Brain microvascular endothelial cell (primary cell): Measurements from ENCODE around the gene NKIRAS1.
"Not testable (repeated sequence)": the region's sequence is repeated elsewhere in the genome, so short reads cannot be mapped to it uniquely, and the experiment has no call there.

ENCODE experiments used
- DNase-seq: peaks from one replicate; pipeline ENCODE4 v3.0.0-alpha.2; 2020
- H3K27ac ChIP-seq: fragments of 250-450 bp; sonication (Bioruptor Pico); 2 replicates; pipeline ENCODE4 v1.5.1; 2020; ENCODE audit warnings: mild to moderate bottlenecking, moderate library complexity
- H3K27me3 ChIP-seq: fragments of 250-450 bp; sonication (Bioruptor Pico); replicated peaks from 2 replicates; pipeline ENCODE4 v1.5.1; 2020; ENCODE audit warnings: mild to moderate bottlenecking
- H3K36me3 ChIP-seq: fragments of 250-450 bp; sonication (Bioruptor Pico); replicated peaks from 2 replicates; pipeline ENCODE4 v1.5.1; 2020; ENCODE audit warnings: mild to moderate bottlenecking
- H3K4me3 ChIP-seq: 2 replicates; pipeline ENCODE4 v1.5.1; 2011; ENCODE audit warnings: low read depth, mild to moderate bottlenecking, control low read depth, low read length, moderate library complexity
- CTCF ChIP-seq: IDR thresholded peaks from 2 replicates; pipeline ENCODE4 v1.5.1; 2011; ENCODE audit warnings: low read depth, mild to moderate bottlenecking, moderate library complexity, low read length, control low read depth, inconsistent platforms; ENCODE audit errors: missing control alignments
- in situ Hi-C: cut with HindIII; loops from 2 replicates; pipeline ENCODE4 v1.10.0; 2017; ENCODE audit warnings: low sequenced_read_pairs, low pct_ligation_motif_present

Gene NKIRAS1

GRCh38 chr3:23916152-23916885 lies 471 bp downstream of the NKIRAS1 start:
- in situ Hi-C loops: no loop called here
- H3K36me3 ChIP-seq: peaks cover 25% of the 10 kb centered on the region
- peak overlapping the region; percentile 97 for H3K4me3 ChIP-seq
- no peak for DNase-seq
- H3K27me3 ChIP-seq: no peaks in the 10 kb centered on the region
- H3K27ac ChIP-seq: peak overlapping the region; percentile 48
- no peak for TF ChIP-seq CTCF

DNA sequence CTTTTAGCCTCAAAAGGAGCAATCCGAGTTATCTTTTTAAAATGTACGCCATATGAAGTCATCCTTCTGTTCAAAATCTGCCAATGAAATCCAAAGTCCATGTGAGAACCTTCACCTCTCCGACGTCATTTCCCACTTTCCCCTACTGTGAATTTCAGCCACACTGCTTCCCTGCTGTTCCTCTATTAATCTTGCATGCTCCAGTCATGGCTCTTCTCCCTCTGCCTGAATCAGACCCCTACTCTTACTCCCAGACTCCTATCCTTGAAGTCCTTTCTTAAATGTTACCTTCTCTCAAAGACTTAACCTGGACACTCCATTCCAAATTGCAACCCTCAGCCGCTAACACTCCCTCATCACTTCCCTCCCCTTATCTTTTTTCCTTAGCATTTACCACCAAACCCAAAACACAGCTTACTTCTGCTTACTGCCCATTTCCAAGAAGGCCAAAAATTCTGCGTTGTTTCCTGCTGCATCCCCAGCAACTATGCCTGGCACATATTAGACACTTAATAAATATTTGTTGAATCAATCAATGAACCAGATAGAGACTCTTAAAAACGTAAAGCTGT lies 1.2 kb downstream of the NKIRAS1 start:
- Histone ChIP-seq H3K27ac (peak overlapping the region; percentile 25), H3K36me3 (peaks cover 27% of the 10 kb centered on the region), H3K27me3 (no peaks in the 10 kb centered on the region), H3K4me3 (peak overlapping the region; percentile 97)
- in situ Hi-C loops: no loop called here
- no peak for TF ChIP-seq CTCF
- peak; percentile 42 for DNase-seq

GRCh38 chr3:23913873-23914743 lies 2.7 kb downstream of the NKIRAS1 start:
- in situ Hi-C loops: no loop called here

GRCh38 chr3:23913182-23913581 lies 3.6 kb downstream of the NKIRAS1 start:
- in situ Hi-C loops: no loop called here
- TF ChIP-seq CTCF: no peak

More at GRCh38 chr3:23913873-23914743, 2.7 kb downstream of the NKIRAS1 start:
- DNase-seq: no peak
- Histone ChIP-seq H3K4me3 (no peak overlapping the region), H3K36me3 (peaks cover 21% of the 10 kb centered on the region), H3K27ac (no peak overlapping the region), H3K27me3 (no peaks in the 10 kb centered on the region)
- TF ChIP-seq CTCF: no peak

GRCh38 chr3:23912335-23912734 lies 4.5 kb downstream of the NKIRAS1 start:
- H3K4me3 ChIP-seq, H3K27me3 ChIP-seq, DNase-seq, H3K36me3 ChIP-seq, H3K27ac ChIP-seq, in situ Hi-C loops: not testable (repeated sequence)

More at GRCh38 chr3:23913182-23913581, 3.6 kb downstream of the NKIRAS1 start:
- DNase-seq: no peak
- Histone ChIP-seq H3K36me3 (peaks cover 12% of the 10 kb centered on the region), H3K27ac (no peak overlapping the region), H3K27me3 (no peaks in the 10 kb centered on the region), H3K4me3 (no peak overlapping the region)

- in situ Hi-C loops: no loop called here
- TF ChIP-seq CTCF: no peak
- no peak for DNase-seq
Measured at GRCh38 chr3:23911397-23911796, 5.4 kb downstream of the NKIRAS1 start.

More at GRCh38 chr3:23911397-23911796, 5.4 kb downstream of the NKIRAS1 start:
- Histone ChIP-seq H3K27me3 (no peaks in the 10 kb centered on the region), H3K4me3 (no peak overlapping the region), H3K27ac (no peak overlapping the region), H3K36me3 (peaks cover 5% of the 10 kb centered on the region)
